IPS DF 19.7 (cell line): ENCODE results near the gene SNX33.

Experiments
- DNase-seq: peaks from one replicate; pipeline ENCODE4 v3.0.0-alpha.2; 2013; ENCODE audit warnings: low read depth, low spot score

The SNX33 gene

GRCh38 chr15:75641603-75642002, 6.1 kb upstream of the SNX33 start:
- DNase-seq: no peak

- DNase-seq: no peak
Measured at GRCh38 chr15:75644376-75644775, 3.3 kb upstream of the SNX33 start.

- DNase-seq: no peak
Measured at GRCh38 chr15:75646112-75646943, 1.4 kb upstream of the SNX33 start.

- no peak for DNase-seq
Measured at GRCh38 chr15:75646944-75647364, 758 bp upstream of the SNX33 start.

GRCh38 chr15:75648156-75649000, 666 bp downstream of the SNX33 start:
- DNase-seq: no peak

GRCh38 chr15:75649045-75649761, 1.5 kb downstream of the SNX33 start:
- no peak for DNase-seq

- DNase-seq: no peak
Measured at GRCh38 chr15:75649848-75650247, 2.1 kb downstream of the SNX33 start.

- no peak for DNase-seq
Measured at GRCh38 chr15:75650908-75651809, 3.4 kb downstream of the SNX33 start.

GRCh38 chr15:75651810-75652543, 4.3 kb downstream of the SNX33 start:
- DNase-seq: no peak

- no peak for DNase-seq
Measured at GRCh38 chr15:75653347-75653913, 5.7 kb downstream of the SNX33 start.

- no peak for DNase-seq
Measured at GRCh38 chr15:75654201-75654907, 6.6 kb downstream of the SNX33 start.

- no peak for DNase-seq
Measured at GRCh38 chr15:75655931-75656330, 8.2 kb downstream of the SNX33 start.

- no peak for DNase-seq
Measured at GRCh38 chr15:75656331-75656730, 8.6 kb downstream of the SNX33 start.

GRCh38 chr15:75656813-75657212, 9.1 kb downstream of the SNX33 start:
- DNase-seq: no peak

- DNase-seq: no peak
Measured at GRCh38 chr15:75659141-75659771, 11.5 kb downstream of the SNX33 start.

- DNase-seq: no peak
Measured at GRCh38 chr15:75659928-75660645, 12.4 kb downstream of the SNX33 start.

GRCh38 chr15:75661100-75661755, 13.5 kb downstream of the SNX33 start:
- DNase-seq: no peak

GRCh38 chr15:75661756-75662140, 14.0 kb downstream of the SNX33 start:
- DNase-seq: no peak
